Lung (tissue), 12 donors: ENCODE measurements around the gene E2F7. TPM values are rescaled to one million over a fixed set of nuclear protein-coding genes. Genes with fewer than 3 reads are reported as not detected.

Experiments
- ATAC-seq: fragments of 200-7000 bp; cut with Tn5 transposase; one replicate; pipeline ENCODE4 v1.9.1; 2020; ENCODE audit warnings: moderate number of reproducible peaks; ENCODE audit not compliant: insufficient read depth, low FRiP score
- DNase-seq, 3 donors: peaks; one replicate each; pipeline ENCODE4 v3.0.0-alpha.2; 2013 to 2017
- H3K27ac ChIP-seq, 2 donors: one replicate each; pipeline ENCODE4 v1.5.1; 2013; ENCODE audit warnings: mild to moderate bottlenecking in 2 of 2, moderate library complexity in 2 of 2, control low read depth in 1 of 2, inconsistent platforms in 1 of 2, low read depth in 1 of 2, low read length in 1 of 2
- H3K27me3 ChIP-seq, 3 donors: one replicate each; pipeline ENCODE4 v1.5.1; 2013; ENCODE audit warnings: low read length in 2 of 3; ENCODE audit not compliant: control insufficient read depth in 3 of 3, insufficient read depth in 3 of 3
- H3K36me3 ChIP-seq, 4 donors: one replicate each; pipeline ENCODE4 v1.5.1; 2013; ENCODE audit warnings: low read length in 4 of 4, mild to moderate bottlenecking in 1 of 4, moderate library complexity in 1 of 4; ENCODE audit not compliant: control insufficient read depth in 4 of 4, insufficient read depth in 4 of 4
- H3K4me1 ChIP-seq, 5 donors: one replicate each; pipeline ENCODE4 v1.5.1; 2013; ENCODE audit warnings: low read length in 5 of 5, mild to moderate bottlenecking in 2 of 5, moderate library complexity in 1 of 5; ENCODE audit not compliant: control insufficient read depth in 5 of 5, insufficient read depth in 5 of 5
- H3K4me3 ChIP-seq: one replicate; pipeline ENCODE4 v1.5.1; 2013; ENCODE audit warnings: mild to moderate bottlenecking, control low read depth, moderate library complexity
- H3K9ac ChIP-seq, 2 donors: one replicate each; pipeline ENCODE4 v1.5.1; 2013; ENCODE audit warnings: low read length in 2 of 2, control low read depth in 1 of 2; ENCODE audit not compliant: insufficient read depth in 1 of 2
- H3K9me3 ChIP-seq, 4 donors: one replicate each; pipeline ENCODE4 v1.5.1; 2013; ENCODE audit warnings: low read length in 3 of 4, mild to moderate bottlenecking in 1 of 4, moderate library complexity in 1 of 4; ENCODE audit not compliant: control insufficient read depth in 4 of 4, insufficient read depth in 3 of 4
- WGBS, 2 donors: extraction: QIAGEN DNeasy Blood & Tissue Kit; methylation state at CpG; one replicate each; pipeline ENCODE4 v1.1.7; 2013; 5-methylcytosine and 5-hydroxymethylcytosine counted together
- polyA plus RNA-seq, 2 donors: library from polyadenylated mRNA; stranded (reverse); fragments of 200-250 nt; gene quantifications; one replicate each; pipeline ENCODE4 v1.2.1, GENCODE V29; 2013
- total RNA-seq, 2 donors: library from RNA; depleted of rRNA in 1 of 2; stranded (reverse); fragments of >200 nt in 1 of 2; gene quantifications; one replicate each; pipeline ENCODE4 v1.2.1, GENCODE V29; 2014 to 2021
- TF ChIP-seq, protein P1 (sequence below): IDR thresholded peaks from 2 replicates; pipeline ENCODE4 v1.5.1; 2012; ENCODE audit warnings: mild to moderate bottlenecking; ENCODE audit errors: control extremely low read depth, extremely low read depth
- donor health status: control.
- donor health status: control.
- donor health status: Bipolar disorder and iron deficiency.
- donor health status: healthy.
- donor health status: DM: yes; HTN: yes; CAD: no.

E2F7 gene
- total and polyA plus RNA-seq, 4 donors, result 0.24 to 2.3 (median 0.54) TPM

DNA sequence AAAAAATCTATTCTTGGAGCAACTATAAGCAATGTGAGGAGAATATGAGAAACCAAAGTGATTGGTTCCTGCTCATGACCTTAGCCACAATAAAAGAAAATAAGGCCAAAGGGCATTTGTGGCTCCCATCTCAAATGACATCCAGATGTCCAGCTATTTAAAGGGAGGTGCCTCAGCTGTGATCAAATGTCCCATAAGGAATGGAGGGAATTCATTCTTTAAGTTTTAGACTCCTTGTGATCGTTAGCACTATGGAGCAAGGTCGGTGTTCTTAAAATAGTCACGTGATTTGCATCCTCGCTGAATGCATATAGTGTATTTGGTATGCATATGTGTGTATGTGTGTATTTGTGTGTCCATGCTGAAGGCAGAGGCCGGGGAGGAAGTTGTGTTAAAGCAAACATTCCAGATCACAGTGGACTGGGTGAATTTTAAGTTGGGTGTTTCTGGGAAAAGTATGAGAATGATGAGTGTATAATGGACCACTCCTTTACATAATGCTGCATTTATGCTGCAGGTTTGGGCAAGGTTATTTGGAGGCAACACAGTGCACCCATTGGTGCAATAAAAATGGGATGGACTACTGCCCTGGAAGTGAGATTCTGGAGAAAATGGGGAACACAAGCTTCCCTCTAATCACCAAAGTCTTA lies 5.6 kb upstream of the E2F7 start:
- Histone ChIP-seq H3K27ac (no peak overlapping the region), H3K36me3 (no peaks in the 10 kb centered on the region), H3K9me3 (no peaks in the 10 kb centered on the region), H3K4me3 (no peak overlapping the region), H3K27me3 (no peaks in the 10 kb centered on the region), H3K9ac (no peak overlapping the region), H3K4me1 (no peaks in the 10 kb centered on the region)
- no peak for ATAC-seq
- WGBS, 2 donors, result 85 to 95% methylated on average over 5 of the region's 5 CpGs
- TF ChIP-seq, protein P1, sequence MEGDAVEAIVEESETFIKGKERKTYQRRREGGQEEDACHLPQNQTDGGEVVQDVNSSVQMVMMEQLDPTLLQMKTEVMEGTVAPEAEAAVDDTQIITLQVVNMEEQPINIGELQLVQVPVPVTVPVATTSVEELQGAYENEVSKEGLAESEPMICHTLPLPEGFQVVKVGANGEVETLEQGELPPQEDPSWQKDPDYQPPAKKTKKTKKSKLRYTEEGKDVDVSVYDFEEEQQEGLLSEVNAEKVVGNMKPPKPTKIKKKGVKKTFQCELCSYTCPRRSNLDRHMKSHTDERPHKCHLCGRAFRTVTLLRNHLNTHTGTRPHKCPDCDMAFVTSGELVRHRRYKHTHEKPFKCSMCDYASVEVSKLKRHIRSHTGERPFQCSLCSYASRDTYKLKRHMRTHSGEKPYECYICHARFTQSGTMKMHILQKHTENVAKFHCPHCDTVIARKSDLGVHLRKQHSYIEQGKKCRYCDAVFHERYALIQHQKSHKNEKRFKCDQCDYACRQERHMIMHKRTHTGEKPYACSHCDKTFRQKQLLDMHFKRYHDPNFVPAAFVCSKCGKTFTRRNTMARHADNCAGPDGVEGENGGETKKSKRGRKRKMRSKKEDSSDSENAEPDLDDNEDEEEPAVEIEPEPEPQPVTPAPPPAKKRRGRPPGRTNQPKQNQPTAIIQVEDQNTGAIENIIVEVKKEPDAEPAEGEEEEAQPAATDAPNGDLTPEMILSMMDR, result no peak
- DNase-seq, result no peak

DNA sequence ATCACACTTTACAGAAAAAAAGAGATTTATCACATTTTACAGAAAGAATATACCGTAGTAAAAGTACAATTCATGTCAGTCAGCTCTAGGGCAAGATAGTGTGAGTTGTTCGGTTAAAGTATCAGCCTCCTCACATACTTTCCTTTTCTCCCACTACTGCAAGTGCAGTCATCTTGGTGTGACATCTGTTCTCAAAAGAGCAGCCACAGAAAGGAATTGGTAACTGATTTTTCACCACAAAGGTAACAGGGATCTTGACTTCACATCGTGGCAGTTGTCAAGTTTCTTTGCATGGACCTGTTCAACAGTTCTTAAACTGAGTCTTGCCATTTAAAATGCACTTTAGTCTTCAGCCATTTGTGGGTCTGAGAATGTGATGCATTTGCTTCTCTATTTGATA lies 5.0 kb upstream of the E2F7 start:
- Histone ChIP-seq H3K4me1 (no peaks in the 10 kb centered on the region), H3K36me3 (no peaks in the 10 kb centered on the region), H3K9ac (no peak overlapping the region), H3K27ac (no peak overlapping the region), H3K4me3 (no peak overlapping the region), H3K9me3 (no peaks in the 10 kb centered on the region), H3K27me3 (no peaks in the 10 kb centered on the region)
- no peak for ATAC-seq
- DNase-seq, result no peak
- TF ChIP-seq, protein P1, result no peak
- WGBS, 2 donors, result 79 to 85% methylated on average over 3 of the region's 3 CpGs

DNA sequence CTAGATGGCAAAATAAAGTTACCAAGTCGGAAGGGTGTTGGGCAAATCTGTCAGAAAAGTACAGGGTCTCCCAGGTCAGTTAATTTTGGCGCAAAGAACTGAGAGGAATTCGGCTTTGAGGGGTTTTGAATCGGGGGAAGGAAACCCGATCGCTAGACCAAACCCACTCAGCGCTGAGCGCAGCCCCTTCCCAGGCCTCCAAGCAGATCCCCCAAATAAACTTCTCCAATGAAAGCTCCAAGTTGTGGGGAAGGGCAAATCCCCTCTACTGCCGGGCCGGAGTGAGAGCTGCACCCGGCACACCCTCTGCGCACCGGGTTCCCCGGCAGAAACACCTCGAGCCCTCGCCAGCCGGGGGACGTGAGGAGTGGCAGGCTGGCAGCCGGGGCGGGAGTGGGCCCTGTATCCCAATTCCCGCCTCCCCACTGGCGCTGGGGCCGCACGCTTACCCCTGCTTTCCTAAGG lies 441 bp downstream of the E2F7 start:
- no peak overlapping the region for H3K27ac ChIP-seq
- ATAC-seq (no peak), DNase-seq (peak in 2 of 3 donors; percentile 54 to 68)
- 0 to 1% methylated on average over 24 of the region's 24 CpGs for WGBS, 2 donors
- H3K27me3 ChIP-seq, result no peaks in the 10 kb centered on the region
- peaks cover 0 to 2% (median 0%) of the 10 kb centered on the region in 4 donors for H3K9me3 ChIP-seq
- peak overlapping the region; percentile 18 to 54 for H3K9ac ChIP-seq
- TF ChIP-seq, protein P1, result no peak
- no peaks in the 10 kb centered on the region for H3K36me3 ChIP-seq
- H3K4me3 ChIP-seq, result peak overlapping the region; percentile 62
- H3K4me1 ChIP-seq, result peaks cover 0 to 18% (median 0%) of the 10 kb centered on the region in 5 donors
